Measurements from ENCODE around the gene BBX.
A peak's percentile ranks its signal among the peaks of the same experiment; 100 is the strongest.

Gene BBX

DNA sequence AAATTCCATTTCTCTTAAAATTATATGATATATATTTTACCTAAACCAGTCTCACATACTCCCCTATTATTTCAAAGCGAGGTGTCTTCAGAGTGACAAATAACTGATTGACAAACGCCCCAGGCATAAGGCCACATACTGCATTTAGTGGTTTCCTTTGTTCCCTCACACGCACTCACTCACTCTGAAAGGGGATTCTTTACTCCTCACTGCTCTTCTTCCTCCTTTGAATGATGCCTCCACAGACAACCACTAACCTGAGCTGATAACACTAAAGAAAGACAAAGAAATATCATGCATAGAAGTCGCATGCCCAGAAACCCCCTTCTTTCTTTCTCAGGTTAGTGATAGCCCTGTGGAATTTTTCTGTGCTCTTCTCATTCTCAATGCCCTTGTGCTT, 24.1 kb upstream of the BBX start:
- no CpG with 5 or more reads among the region's 4 CpGs for WGBS (ENCODE audit: extremely low coverage, insufficient coverage, low lambda C conversion rate)
- DNase-seq: peak; percentile 16
- Histone ChIP-seq H3K27ac (ENCODE audit: low read depth, low read length) (no peak overlapping the region), H3K18ac (ENCODE audit: low read length) (no peak overlapping the region), H2AK5ac (ENCODE audit: low read length) (no peak overlapping the region), H3K9ac (ENCODE audit: low read length) (no peak overlapping the region), H2BK5ac (ENCODE audit: low read length) (no peak overlapping the region), H3K4me2 (ENCODE audit: low read length) (no peak overlapping the region), H3K79me1 (ENCODE audit: low read length) (no peaks in the 10 kb centered on the region), H4K8ac (ENCODE audit: low read depth, low read length) (no peak overlapping the region), H3K27me3 (ENCODE audit: insufficient read depth, low read length, poor library complexity) (no peaks in the 10 kb centered on the region), H3K4me1 (ENCODE audit: control insufficient read depth, low read depth, low read length) (no peaks in the 10 kb centered on the region), H3K79me2 (ENCODE audit: control insufficient read depth, insufficient read depth, low read length) (no peaks in the 10 kb centered on the region), H3K56ac (ENCODE audit: low read length) (no peak overlapping the region), H2BK120ac (ENCODE audit: low read depth, low read length) (no peak overlapping the region), H3K4ac (ENCODE audit: low read depth, low read length) (no peak overlapping the region), H3K36me3 (ENCODE audit: control insufficient read depth, insufficient read depth, low read length) (no peaks in the 10 kb centered on the region), H3K4me3 (ENCODE audit: low read length) (no peak overlapping the region), H3K23ac (ENCODE audit: low read length) (no peak overlapping the region), H4K5ac (ENCODE audit: low read length) (no peak overlapping the region), H2BK15ac (replicated peaks; ENCODE audit: low read depth) (no peak overlapping the region)

GRCh38 chr3:107506458-107506857, 16.3 kb upstream of the BBX start:
- Histone ChIP-seq H3K27ac (ENCODE audit: low read depth, low read length) (no peak overlapping the region), H3K18ac (ENCODE audit: low read length) (no peak overlapping the region), H2BK5ac (ENCODE audit: low read length) (no peak overlapping the region), H3K4ac (ENCODE audit: low read depth, low read length) (no peak overlapping the region), H3K4me2 (ENCODE audit: low read length) (no peak overlapping the region), H3K23ac (ENCODE audit: low read length) (no peak overlapping the region), H2BK120ac (ENCODE audit: low read depth, low read length) (no peak overlapping the region), H3K56ac (ENCODE audit: low read length) (no peak overlapping the region), H3K36me3 (ENCODE audit: control insufficient read depth, insufficient read depth, low read length) (no peaks in the 10 kb centered on the region), H3K79me1 (ENCODE audit: low read length) (no peaks in the 10 kb centered on the region), H3K79me2 (ENCODE audit: control insufficient read depth, insufficient read depth, low read length) (no peaks in the 10 kb centered on the region), H2BK15ac (replicated peaks; ENCODE audit: low read depth) (no peak overlapping the region), H4K5ac (ENCODE audit: low read length) (no peak overlapping the region), H3K9ac (ENCODE audit: low read length) (no peak overlapping the region), H4K8ac (ENCODE audit: low read depth, low read length) (no peak overlapping the region), H3K4me1 (ENCODE audit: control insufficient read depth, low read depth, low read length) (no peaks in the 10 kb centered on the region), H3K4me3 (ENCODE audit: low read length) (no peak overlapping the region), H2AK5ac (ENCODE audit: low read length) (no peak overlapping the region), H3K27me3 (ENCODE audit: insufficient read depth, low read length, poor library complexity) (no peaks in the 10 kb centered on the region)
- DNase-seq: no peak
- WGBS (ENCODE audit: extremely low coverage, insufficient coverage, low lambda C conversion rate): no CpG with 5 or more reads among the region's 2 CpGs

DNA sequence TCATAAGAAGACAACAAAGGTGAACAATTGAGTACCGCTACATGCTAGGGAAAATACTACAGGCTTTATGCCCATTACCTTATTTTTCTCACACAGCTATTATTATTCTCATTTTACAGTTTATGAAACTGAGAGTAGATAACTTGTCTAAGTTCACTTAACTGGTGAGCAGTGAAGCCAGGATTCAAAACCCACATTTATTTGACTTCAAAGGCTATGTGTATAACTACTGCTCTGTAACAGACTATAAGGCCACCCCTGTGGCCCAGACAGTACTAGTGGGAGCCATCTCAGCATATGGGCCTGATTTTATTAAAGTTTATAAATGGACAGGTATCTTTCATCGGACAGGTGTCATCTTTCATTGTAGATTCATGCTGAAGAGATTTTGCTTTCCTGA, 14.4 kb upstream of the BBX start:
- Histone ChIP-seq H3K36me3 (ENCODE audit: control insufficient read depth, insufficient read depth, low read length) (no peaks in the 10 kb centered on the region), H4K5ac (ENCODE audit: low read length) (no peak overlapping the region), H3K9ac (ENCODE audit: low read length) (no peak overlapping the region), H3K4me1 (ENCODE audit: control insufficient read depth, low read depth, low read length) (no peaks in the 10 kb centered on the region), H2BK15ac (replicated peaks; ENCODE audit: low read depth) (no peak overlapping the region), H3K27me3 (ENCODE audit: insufficient read depth, low read length, poor library complexity) (no peaks in the 10 kb centered on the region), H2BK5ac (ENCODE audit: low read length) (no peak overlapping the region), H4K8ac (ENCODE audit: low read depth, low read length) (no peak overlapping the region), H3K79me1 (ENCODE audit: low read length) (no peaks in the 10 kb centered on the region), H3K79me2 (ENCODE audit: control insufficient read depth, insufficient read depth, low read length) (no peaks in the 10 kb centered on the region), H3K27ac (ENCODE audit: low read depth, low read length) (no peak overlapping the region), H3K4ac (ENCODE audit: low read depth, low read length) (no peak overlapping the region), H3K56ac (ENCODE audit: low read length) (no peak overlapping the region), H3K4me2 (ENCODE audit: low read length) (no peak overlapping the region), H3K18ac (ENCODE audit: low read length) (no peak overlapping the region), H3K23ac (ENCODE audit: low read length) (no peak overlapping the region), H2BK120ac (ENCODE audit: low read depth, low read length) (no peak overlapping the region), H3K4me3 (ENCODE audit: low read length) (no peak overlapping the region), H2AK5ac (ENCODE audit: low read length) (no peak overlapping the region)
- WGBS (ENCODE audit: extremely low coverage, insufficient coverage, low lambda C conversion rate): no CpG with 5 or more reads among the region's 2 CpGs
- no peak for DNase-seq

- Histone ChIP-seq H3K18ac (ENCODE audit: low read length) (no peak overlapping the region), H2AK5ac (ENCODE audit: low read length) (no peak overlapping the region), H2BK120ac (ENCODE audit: low read depth, low read length) (no peak overlapping the region), H3K79me1 (ENCODE audit: low read length) (no peaks in the 10 kb centered on the region), H3K23ac (ENCODE audit: low read length) (no peak overlapping the region), H3K36me3 (ENCODE audit: control insufficient read depth, insufficient read depth, low read length) (no peaks in the 10 kb centered on the region), H3K27me3 (ENCODE audit: insufficient read depth, low read length, poor library complexity) (no peaks in the 10 kb centered on the region), H4K5ac (ENCODE audit: low read length) (no peak overlapping the region), H3K4me1 (ENCODE audit: control insufficient read depth, low read depth, low read length) (no peaks in the 10 kb centered on the region), H3K56ac (ENCODE audit: low read length) (no peak overlapping the region), H3K79me2 (ENCODE audit: control insufficient read depth, insufficient read depth, low read length) (no peaks in the 10 kb centered on the region), H2BK5ac (ENCODE audit: low read length) (no peak overlapping the region), H3K9ac (ENCODE audit: low read length) (no peak overlapping the region), H2BK15ac (replicated peaks; ENCODE audit: low read depth) (no peak overlapping the region), H3K4me2 (ENCODE audit: low read length) (no peak overlapping the region), H3K4me3 (ENCODE audit: low read length) (no peak overlapping the region), H3K27ac (ENCODE audit: low read depth, low read length) (no peak overlapping the region), H3K4ac (ENCODE audit: low read depth, low read length) (no peak overlapping the region), H4K8ac (ENCODE audit: low read depth, low read length) (no peak overlapping the region)
- WGBS (ENCODE audit: extremely low coverage, insufficient coverage, low lambda C conversion rate): no CpG with 5 or more reads among the region's 1 CpG
- peak; percentile 61 for DNase-seq
These were observed 10.7 kb upstream of the BBX start for GRCh38 chr3:107512108-107512507.

GRCh38 chr3:107514453-107514852, 8.3 kb upstream of the BBX start:
- Histone ChIP-seq H4K5ac (ENCODE audit: low read length) (no peak overlapping the region), H3K4me2 (ENCODE audit: low read length) (no peak overlapping the region), H3K27ac (ENCODE audit: low read depth, low read length) (no peak overlapping the region), H2AK5ac (ENCODE audit: low read length) (no peak overlapping the region), H3K79me2 (ENCODE audit: control insufficient read depth, insufficient read depth, low read length) (no peaks in the 10 kb centered on the region), H3K4ac (ENCODE audit: low read depth, low read length) (no peak overlapping the region), H2BK120ac (ENCODE audit: low read depth, low read length) (no peak overlapping the region), H3K9ac (ENCODE audit: low read length) (no peak overlapping the region), H3K36me3 (ENCODE audit: control insufficient read depth, insufficient read depth, low read length) (no peaks in the 10 kb centered on the region), H3K4me3 (ENCODE audit: low read length) (no peak overlapping the region), H3K79me1 (ENCODE audit: low read length) (no peaks in the 10 kb centered on the region), H4K8ac (ENCODE audit: low read depth, low read length) (no peak overlapping the region), H3K56ac (ENCODE audit: low read length) (no peak overlapping the region), H3K18ac (ENCODE audit: low read length) (no peak overlapping the region), H3K23ac (ENCODE audit: low read length) (no peak overlapping the region), H3K4me1 (ENCODE audit: control insufficient read depth, low read depth, low read length) (no peaks in the 10 kb centered on the region), H3K27me3 (ENCODE audit: insufficient read depth, low read length, poor library complexity) (no peaks in the 10 kb centered on the region), H2BK5ac (ENCODE audit: low read length) (no peak overlapping the region), H2BK15ac (replicated peaks; ENCODE audit: low read depth) (no peak overlapping the region)
- DNase-seq: no peak
- WGBS (ENCODE audit: extremely low coverage, insufficient coverage, low lambda C conversion rate): no CpG with 5 or more reads among the region's 1 CpG

GRCh38 chr3:107516475-107516874, 6.3 kb upstream of the BBX start:
- no peak overlapping the region for H4K8ac ChIP-seq (ENCODE audit: low read depth, low read length)
- H3K79me1 ChIP-seq (ENCODE audit: low read length): no peaks in the 10 kb centered on the region
- WGBS (ENCODE audit: extremely low coverage, insufficient coverage, low lambda C conversion rate): no CpG with 5 or more reads among the region's 3 CpGs

More at GRCh38 chr3:107516475-107516874, 6.3 kb upstream of the BBX start:
- Histone ChIP-seq H3K56ac (ENCODE audit: low read length) (no peak overlapping the region), H3K4me3 (ENCODE audit: low read length) (no peak overlapping the region), H2BK120ac (ENCODE audit: low read depth, low read length) (no peak overlapping the region), H3K23ac (ENCODE audit: low read length) (no peak overlapping the region), H3K9ac (ENCODE audit: low read length) (no peak overlapping the region), H2BK5ac (ENCODE audit: low read length) (no peak overlapping the region), H4K5ac (ENCODE audit: low read length) (no peak overlapping the region), H3K27ac (ENCODE audit: low read depth, low read length) (no peak overlapping the region), H3K4ac (ENCODE audit: low read depth, low read length) (no peak overlapping the region), H3K36me3 (ENCODE audit: control insufficient read depth, insufficient read depth, low read length) (no peaks in the 10 kb centered on the region), H3K4me1 (ENCODE audit: control insufficient read depth, low read depth, low read length) (no peaks in the 10 kb centered on the region), H2AK5ac (ENCODE audit: low read length) (no peak overlapping the region), H3K18ac (ENCODE audit: low read length) (no peak overlapping the region), H3K79me2 (ENCODE audit: control insufficient read depth, insufficient read depth, low read length) (no peaks in the 10 kb centered on the region), H3K27me3 (ENCODE audit: insufficient read depth, low read length, poor library complexity) (no peaks in the 10 kb centered on the region), H2BK15ac (replicated peaks; ENCODE audit: low read depth) (no peak overlapping the region), H3K4me2 (ENCODE audit: low read length) (no peak overlapping the region)
- DNase-seq: no peak
